Upper lobe of right lung (tissue), 1 donor: ENCODE measurements around the gene RMDN2. TPM values are rescaled to one million over a fixed set of nuclear protein-coding genes. Genes with fewer than 3 reads are reported as not detected.

Experiments
- ATAC-seq: fragments of 200-7000 bp; cut with Tn5 transposase; one replicate; pipeline ENCODE4 v1.9.1; 2020; ENCODE audit warnings: mild to moderate bottlenecking, moderate library complexity
- DNase-seq: peaks from one replicate; pipeline ENCODE4 v3.0.0-alpha.2; 2020
- H3K27ac ChIP-seq: fragments of 200-600 bp; one replicate; pipeline ENCODE4 v1.8.0; 2022
- H3K27me3 ChIP-seq: fragments of 200-600 bp; one replicate; pipeline ENCODE4 v1.8.0; 2022; ENCODE audit warnings: mild to moderate bottlenecking
- H3K36me3 ChIP-seq: fragments of 200-600 bp; one replicate; pipeline ENCODE4 v1.8.0; 2022
- H3K4me1 ChIP-seq: fragments of 200-600 bp; one replicate; pipeline ENCODE4 v1.8.0; 2022
- H3K4me3 ChIP-seq: fragments of 200-600 bp; one replicate; pipeline ENCODE4 v1.8.0; 2022; ENCODE audit warnings: mild to moderate bottlenecking
- H3K9me3 ChIP-seq: fragments of 200-600 bp; one replicate; pipeline ENCODE4 v1.8.0; 2022
- CTCF ChIP-seq: fragments of 200-600 bp; IDR thresholded peaks from one replicate; pipeline ENCODE4 v1.8.0; 2022; ENCODE audit warnings: antibody characterized with exemption
- intact Hi-C: fragments of 100-400 bp; cut with DNase I; formaldehyde crosslinking; loops from one replicate; pipeline ENCODE4 v1.11.0; 2022
- total RNA-seq: library from RNA; stranded (reverse); fragmentation: NEBNext Ultra II Directional; extraction: Animal tissue kit (Norgen Biotek cat#: 25700); gene quantifications from one replicate; pipeline ENCODE4 v1.2.1, GENCODE V29; 2021
- donor health status: DM: no; HTN: yes; CAD: no; lungs with severe emphysema.

RMDN2 gene
- total RNA-seq, 1 donor from 2014 or later: 23.1 TPM

GRCh38 chr2:38026846-38027245 lies 101.8 kb downstream of the RMDN2 start:
- Histone ChIP-seq H3K4me3 (no peak overlapping the region), H3K4me1 (no peaks in the 10 kb centered on the region), H3K36me3 (no peaks in the 10 kb centered on the region), H3K27ac (no peak overlapping the region), H3K9me3 (no peaks in the 10 kb centered on the region), H3K27me3 (no peaks in the 10 kb centered on the region)
- intact Hi-C loops: no loop called here
- ATAC-seq: no peak
- TF ChIP-seq CTCF: no peak
- no peak for DNase-seq

- Histone ChIP-seq H3K27me3 (no peaks in the 10 kb centered on the region), H3K36me3 (no peaks in the 10 kb centered on the region), H3K27ac (no peak overlapping the region), H3K4me1 (no peaks in the 10 kb centered on the region), H3K9me3 (no peaks in the 10 kb centered on the region), H3K4me3 (no peak overlapping the region)
- intact Hi-C loops: no loop called here
- ATAC-seq (no peak), DNase-seq (no peak)
- TF ChIP-seq CTCF: no peak
These were observed 103.7 kb downstream of the RMDN2 start for GRCh38 chr2:38028829-38029228.

- DNase-seq (no peak), ATAC-seq (no peak)
- intact Hi-C loops: no loop called here
- Histone ChIP-seq H3K27me3 (no peaks in the 10 kb centered on the region), H3K9me3 (no peaks in the 10 kb centered on the region), H3K36me3 (no peaks in the 10 kb centered on the region), H3K27ac (no peak overlapping the region), H3K4me1 (no peaks in the 10 kb centered on the region), H3K4me3 (no peak overlapping the region)
- TF ChIP-seq CTCF: no peak
These were observed 104.4 kb downstream of the RMDN2 start for GRCh38 chr2:38029512-38029911.

GRCh38 chr2:38030635-38031355 lies 105.7 kb downstream of the RMDN2 start:
- Histone ChIP-seq H3K27ac (no peak overlapping the region), H3K4me3 (no peak overlapping the region), H3K36me3 (no peaks in the 10 kb centered on the region), H3K9me3 (no peaks in the 10 kb centered on the region), H3K27me3 (no peaks in the 10 kb centered on the region), H3K4me1 (no peaks in the 10 kb centered on the region)
- no peak for TF ChIP-seq CTCF
- no peak for ATAC-seq
- intact Hi-C loops: no loop called here
- no peak for DNase-seq

GRCh38 chr2:38032946-38033345 lies 107.9 kb downstream of the RMDN2 start:
- no peaks in the 10 kb centered on the region for H3K9me3 ChIP-seq
- H3K27ac ChIP-seq: no peak overlapping the region
- no peaks in the 10 kb centered on the region for H3K36me3 ChIP-seq
- no peaks in the 10 kb centered on the region for H3K4me1 ChIP-seq
- H3K4me3 ChIP-seq: no peak overlapping the region
- DNase-seq: no peak
- ATAC-seq: no peak
- intact Hi-C loops: no loop called here
- no peak for TF ChIP-seq CTCF
- H3K27me3 ChIP-seq: no peaks in the 10 kb centered on the region

- TF ChIP-seq CTCF: no peak
- Histone ChIP-seq H3K36me3 (no peaks in the 10 kb centered on the region), H3K9me3 (no peaks in the 10 kb centered on the region), H3K4me3 (no peak overlapping the region), H3K27me3 (no peaks in the 10 kb centered on the region), H3K27ac (no peak overlapping the region), H3K4me1 (no peaks in the 10 kb centered on the region)
- intact Hi-C loops: no loop called here
- no peak for ATAC-seq
- DNase-seq: no peak
These were observed 108.6 kb downstream of the RMDN2 start for GRCh38 chr2:38033646-38034045.
